Epithelial cell of esophagus (primary cell): ENCODE measurements around the gene AKAP13.

Experiments used
- DNase-seq: peaks from one replicate; pipeline ENCODE4 v3.0.0; 2010; ENCODE audit warnings: low read depth
- H3K4me3 ChIP-seq: 2 replicates; pipeline ENCODE4 v1.5.1; 2011; ENCODE audit warnings: mild to moderate bottlenecking, low read length, control low read depth
- CTCF ChIP-seq: IDR thresholded peaks from 2 replicates; pipeline ENCODE4 v1.5.1; 2011; ENCODE audit warnings: low read depth, mild to moderate bottlenecking, low read length, control low read depth, inconsistent platforms; ENCODE audit not compliant: insufficient read depth; ENCODE audit errors: missing control alignments

The AKAP13 gene

DNA sequence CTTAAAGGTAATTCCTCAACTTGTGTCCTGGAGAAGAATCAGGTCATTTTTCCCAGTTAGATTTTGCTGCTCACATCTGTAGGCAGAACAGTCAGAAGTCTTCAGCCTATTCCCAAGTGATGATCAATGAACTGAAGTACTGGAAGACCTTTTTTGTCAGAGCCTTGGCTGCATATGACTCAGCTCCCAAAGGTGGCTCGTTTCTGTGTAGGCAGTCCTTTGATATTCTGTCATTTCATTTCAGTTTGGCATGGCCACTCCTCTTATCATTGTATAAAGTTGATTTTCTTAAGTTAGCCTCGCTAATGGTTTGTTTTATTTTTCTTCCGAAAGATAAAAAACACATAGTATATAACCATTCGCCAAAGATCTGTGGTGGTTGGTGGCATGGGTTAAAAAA lies 323.7 kb downstream of the AKAP13 start:
- DNase-seq, result no peak

GRCh38 chr15:85704720-85705429 lies 324.5 kb downstream of the AKAP13 start:
- TF ChIP-seq CTCF, result no peak
- no peak overlapping the region for H3K4me3 ChIP-seq
- DNase-seq, result no peak

More for the DNA sequence above, 323.7 kb downstream of the AKAP13 start:
- H3K4me3 ChIP-seq, result no peak overlapping the region
- TF ChIP-seq CTCF, result no peak

DNA sequence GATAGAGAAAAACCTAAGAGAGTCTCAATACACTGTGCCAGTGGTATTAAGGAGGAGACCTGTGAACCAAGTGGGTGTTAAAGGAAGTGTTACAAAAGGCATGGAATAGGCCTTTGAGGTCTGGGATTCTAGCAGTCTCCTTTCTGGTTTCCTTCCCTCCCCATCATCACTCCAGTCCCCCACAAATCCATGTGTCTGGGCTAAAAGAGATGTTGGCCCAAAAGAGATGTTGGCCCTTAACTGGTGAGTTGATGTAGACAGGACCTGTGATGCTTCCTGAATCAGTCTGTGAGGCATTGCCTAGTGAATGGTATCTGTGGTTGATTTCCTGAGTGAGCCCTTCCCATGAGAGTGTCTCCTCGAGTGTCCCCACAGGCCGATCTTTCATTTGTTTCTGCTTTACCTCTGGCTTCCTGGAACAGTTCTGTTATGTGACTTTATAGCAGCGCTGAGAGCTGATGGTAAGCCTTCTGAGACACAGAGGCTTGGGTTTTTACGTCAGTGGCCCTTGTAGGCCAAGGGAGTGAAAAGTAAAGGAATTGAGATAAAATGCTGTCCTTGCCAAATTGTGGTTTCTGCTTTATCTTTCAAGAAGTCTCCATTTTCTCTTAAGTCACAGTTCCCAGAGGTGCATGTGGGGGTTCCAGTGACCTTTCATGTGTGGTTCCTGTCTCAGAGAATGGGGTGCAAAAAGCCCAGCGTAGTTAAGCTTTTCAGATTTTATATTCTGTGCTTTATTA lies 326.5 kb downstream of the AKAP13 start:
- no peak overlapping the region for H3K4me3 ChIP-seq
- no peak for TF ChIP-seq CTCF
- no peak for DNase-seq

GRCh38 chr15:85707519-85708338 lies 327.3 kb downstream of the AKAP13 start:
- DNase-seq, result no peak
- no peak for TF ChIP-seq CTCF

DNA sequence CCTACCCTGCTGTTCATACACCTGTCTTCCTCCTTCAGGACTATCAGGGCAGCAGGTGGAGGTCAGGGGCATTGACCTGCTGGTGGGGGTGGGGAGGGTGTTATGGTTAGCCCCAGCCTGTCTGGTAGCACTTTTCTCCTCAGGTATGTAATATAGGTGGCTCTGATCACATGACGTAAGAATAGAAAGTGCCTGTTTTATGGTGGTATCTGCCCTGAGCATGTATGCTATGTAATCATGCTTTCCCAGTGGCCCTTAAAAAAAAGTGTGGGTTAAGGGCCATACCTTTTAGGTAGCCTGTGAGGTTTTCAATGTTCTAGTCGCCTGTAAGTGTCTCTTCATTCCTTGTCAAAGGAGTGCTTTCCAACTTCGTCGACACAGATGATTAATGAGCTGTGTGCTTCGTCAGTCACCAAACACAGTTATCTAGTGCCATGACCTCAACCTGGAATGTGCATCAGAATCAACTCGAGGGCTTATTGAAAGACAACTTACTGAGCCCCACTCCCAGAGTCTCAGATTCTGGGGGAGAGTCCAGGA lies 328.1 kb downstream of the AKAP13 start:
- TF ChIP-seq CTCF, result no peak
- no peak for DNase-seq
- H3K4me3 ChIP-seq, result no peak overlapping the region

More at GRCh38 chr15:85707519-85708338, 327.3 kb downstream of the AKAP13 start:
- H3K4me3 ChIP-seq, result no peak overlapping the region

DNA sequence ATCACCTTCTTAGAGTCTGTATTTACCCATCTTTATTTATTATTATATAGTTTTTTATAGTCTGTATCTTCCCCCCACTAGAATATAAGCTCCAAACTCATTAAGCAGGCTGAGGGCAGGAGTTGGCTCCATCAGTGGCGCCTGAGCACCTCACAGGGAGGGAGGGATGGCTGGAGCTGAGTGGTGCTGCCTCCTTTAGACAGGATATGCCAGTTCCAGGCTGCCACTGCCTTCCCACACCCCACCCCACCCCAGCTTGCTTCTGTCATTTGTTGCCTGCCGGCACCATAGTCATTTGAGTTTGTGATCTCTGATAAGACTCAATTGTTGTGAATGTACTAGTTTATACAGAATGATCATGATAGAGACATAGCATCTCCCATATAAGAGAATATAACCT lies 328.8 kb downstream of the AKAP13 start:
- no peak for DNase-seq
- no peak for TF ChIP-seq CTCF
- H3K4me3 ChIP-seq, result no peak overlapping the region
